HFF-Myc (cell line): ENCODE measurements around the gene HDAC7.

Experiments used
- DNase-seq: peaks from one replicate; pipeline ENCODE4 v3.0.0-alpha.2; 2011; ENCODE audit warnings: low read depth; ENCODE audit errors: extremely low read depth
- H3K4me3 ChIP-seq: replicated peaks from 2 replicates; pipeline ENCODE4 v1.5.1; 2011; ENCODE audit warnings: low read depth, mild to moderate bottlenecking, control low read depth, low read length
- CTCF ChIP-seq: IDR thresholded peaks from 2 replicates; pipeline ENCODE4 v1.5.1; 2012; ENCODE audit warnings: mild to moderate bottlenecking, low read depth, low read length, control low read depth; ENCODE audit errors: missing control alignments

Gene HDAC7

GRCh38 chr12:47863467-47863866, 43.8 kb upstream of the HDAC7 start:
- H3K4me3 ChIP-seq, result no peak overlapping the region
- no peak for TF ChIP-seq CTCF
- no peak for DNase-seq

- DNase-seq, result no peak
- TF ChIP-seq CTCF, result no peak
- H3K4me3 ChIP-seq, result no peak overlapping the region
These were observed 43.2 kb upstream of the HDAC7 start for GRCh38 chr12:47862881-47863280.

GRCh38 chr12:47862167-47862750, 42.6 kb upstream of the HDAC7 start:
- DNase-seq, result no peak
- no peak overlapping the region for H3K4me3 ChIP-seq
- TF ChIP-seq CTCF, result no peak

- no peak for DNase-seq
- no peak overlapping the region for H3K4me3 ChIP-seq
- TF ChIP-seq CTCF, result no peak
These were observed 41.2 kb upstream of the HDAC7 start for GRCh38 chr12:47860873-47861272.

GRCh38 chr12:47860279-47860841, 40.7 kb upstream of the HDAC7 start:
- no peak for DNase-seq
- TF ChIP-seq CTCF, result no peak
- H3K4me3 ChIP-seq, result no peak overlapping the region

GRCh38 chr12:47858511-47859266, 39.0 kb upstream of the HDAC7 start:
- TF ChIP-seq CTCF, result no peak
- H3K4me3 ChIP-seq, result no peak overlapping the region
- DNase-seq, result no peak
